K562 (cell line): Measurements from ENCODE around the gene LIPE. TPM values are rescaled to one million over a fixed set of nuclear protein-coding genes. Genes with fewer than 3 reads are reported as not detected.
A peak's percentile ranks its signal among the peaks of the same experiment; 100 is the strongest.

Source experiments
- ATAC-seq: fragments of 200-7000 bp; cut with Tn5 transposase; 3 replicates; pipeline ENCODE4 v1.9.1; 2020; ENCODE audit warnings: moderate library complexity
- BruUV-seq: library from RNA; stranded (reverse); fragments of 400-500 nt; replicated peaks from 2 replicates; lab custom pipeline; 2021; lab: Mats Ljungman, UMichigan
- CTCF ChIA-PET: fragments of 300-600 bp; formaldehyde crosslinking; extraction: SDS; loops from one replicate; lab custom pipeline; 2021; ENCODE audit warnings: low intra/inter-chr PET ratio; lab: Yijun Ruan, JAX
- POLR2A ChIA-PET: fragments of 300-600, 350-650 bp; sonication (Branson Sonifier 250); formaldehyde crosslinking; extraction: SDS; loops from one replicate; lab custom pipeline; 2021; ENCODE audit warnings: antibody characterized with exemption, inconsistent platforms; lab: Yijun Ruan, JAX
- DNase-seq, 4 experiments: peaks; one replicate each; pipeline versions ENCODE4 v3.0.0 to v3.0.0-alpha.2; 2011 to 2018; ENCODE audit warnings: low spot score in 3 of 4, mixed read lengths in 3 of 4; ENCODE audit errors: extremely low read depth in 1 of 4
- FAIRE-seq: peaks from 2 replicates; lab custom pipeline; 2011; peaks lifted over from hg19 to GRCh38; lab: Jason Lieb, UNC
- H2AFZ ChIP-seq: 2 replicates; pipeline ENCODE4 v1.6.0; 2011; ENCODE audit warnings: low read depth, low read length, control low read depth, inconsistent platforms
- H3K27ac ChIP-seq: fragments of 200-600 bp; 3 replicates; pipeline ENCODE4 v1.8.0; 2011; ENCODE audit warnings: low read depth, mild to moderate bottlenecking, control low read depth, inconsistent platforms, low read length, moderate library complexity, mixed read lengths; ENCODE audit errors: extremely low read depth
- H3K27me3 ChIP-seq, 2 experiments: fragments of 300-600 bp in 1 of 2; 2 replicates in 1 of 2; 3 replicates in 1 of 2; pipeline versions ENCODE4 v1.6.0 to v1.8.0; 2011; ENCODE audit warnings: inconsistent platforms in 2 of 2, low read length in 2 of 2, mild to moderate bottlenecking in 1 of 2, mixed read lengths in 1 of 2, moderate library complexity in 1 of 2; ENCODE audit not compliant: control insufficient read depth in 2 of 2, insufficient read depth in 2 of 2
- H3K36me3 ChIP-seq: fragments of 300-600 bp; 3 replicates; pipeline ENCODE4 v1.8.0; 2011; ENCODE audit warnings: mild to moderate bottlenecking, low read length, inconsistent platforms; ENCODE audit not compliant: control insufficient read depth, insufficient read depth
- H3K4me1 ChIP-seq, 2 experiments: fragments of 200-600 bp in 1 of 2; replicated peaks in 1 of 2; 2 replicates in 1 of 2; 3 replicates in 1 of 2; pipeline versions ENCODE4 v1.5.1 to v1.8.0; 2011; ENCODE audit warnings: inconsistent platforms in 2 of 2, low read length in 2 of 2, mild to moderate bottlenecking in 1 of 2, mixed read lengths in 1 of 2, moderate library complexity in 1 of 2; ENCODE audit not compliant: control insufficient read depth in 2 of 2, insufficient read depth in 2 of 2
- H3K4me2 ChIP-seq: 2 replicates; pipeline ENCODE4 v1.6.1; 2011; ENCODE audit warnings: low read length, control low read depth, inconsistent platforms, mixed read lengths; ENCODE audit not compliant: insufficient read depth
- H3K4me3 ChIP-seq: fragments of 200-600 bp; sonication (generic), shearing (Covaris generic); 2 replicates; pipeline ENCODE4 v1.5.1; 2016; ENCODE audit warnings: control low read depth, inconsistent platforms
- H3K79me2 ChIP-seq: fragments of 200-600 bp; 3 replicates; pipeline ENCODE4 v1.8.0; 2011; ENCODE audit warnings: low read length, inconsistent platforms; ENCODE audit not compliant: control insufficient read depth, insufficient read depth
- H3K9ac ChIP-seq, 2 experiments: 2 replicates each; pipeline versions ENCODE4 v1.6.0 to v1.6.1; 2011; ENCODE audit warnings: low read depth in 2 of 2, low read length in 2 of 2, control low read depth in 1 of 2, inconsistent platforms in 1 of 2, mild to moderate bottlenecking in 1 of 2, mixed read lengths in 1 of 2; ENCODE audit not compliant: insufficient read depth in 1 of 2
- H3K9me1 ChIP-seq: one replicate; pipeline ENCODE4 v1.6.0; 2011; ENCODE audit warnings: inconsistent platforms, mild to moderate bottlenecking, low read length, moderate library complexity; ENCODE audit not compliant: control insufficient read depth, insufficient read depth
- H3K9me3 ChIP-seq: replicated peaks from 2 replicates; pipeline ENCODE4 v1.5.1; 2011; ENCODE audit warnings: low read depth, low read length, inconsistent platforms; ENCODE audit not compliant: control insufficient read depth, insufficient read depth
- H4K20me1 ChIP-seq: replicated peaks from 2 replicates; pipeline ENCODE4 v1.6.1; 2011; ENCODE audit warnings: low read length, inconsistent platforms, mixed read lengths; ENCODE audit not compliant: control insufficient read depth, insufficient read depth
- ATF1 ChIP-seq, 2 experiments: fragments of 450-650 bp in 1 of 2; IDR thresholded peaks; 2 replicates each; pipeline ENCODE4 v1.6.1; 2016; ENCODE audit warnings: missing compliant biosample characterization in 1 of 2, missing genetic modification characterization in 1 of 2
- ELF1 ChIP-seq: fragments of 200-800 bp; sonication (Bioruptor generic); IDR thresholded peaks from 2 replicates; pipeline ENCODE4 v1.6.1; 2016; ENCODE audit warnings: missing genetic modification characterization, missing compliant biosample characterization
- ELF2 ChIP-seq: fragments of 250-450 bp; sonication (Bioruptor Pico); IDR thresholded peaks from 2 replicates; pipeline ENCODE4 v1.5.0; 2021; ENCODE audit warnings: mild to moderate bottlenecking
- ELF4 ChIP-seq: fragments of 450-650 bp; formaldehyde crosslinking; IDR thresholded peaks from 2 replicates; pipeline ENCODE4 v1.4.0; 2022; ENCODE audit warnings: missing genetic modification characterization
- EP400 ChIP-seq: fragments of 450-650 bp; IDR thresholded peaks from 2 replicates; pipeline ENCODE4 v1.6.1; 2017; ENCODE audit warnings: antibody characterized with exemption, mild to moderate bottlenecking, moderate library complexity
- FOSL1 ChIP-seq: fragments of 200-800 bp; sonication (Bioruptor generic); conservative IDR thresholded peaks from 2 replicates; pipeline ENCODE4 v1.6.1; 2016; ENCODE audit warnings: missing genetic modification characterization, missing compliant biosample characterization
- FOXP4 ChIP-seq: sonication (generic); formaldehyde crosslinking; IDR thresholded peaks from 2 replicates; pipeline ENCODE4 v1.8.0; 2022; ENCODE audit warnings: mild to moderate bottlenecking, missing genetic modification reagents, borderline replicate concordance
- NCOA1 ChIP-seq: fragments of 450-650 bp; IDR thresholded peaks from 2 replicates; pipeline ENCODE4 v1.6.1; 2016; ENCODE audit warnings: low read depth
- NFE2 ChIP-seq: IDR thresholded peaks from 2 replicates; pipeline ENCODE4 v1.6.1; 2014; ENCODE audit warnings: antibody characterized with exemption, low read depth
- NR1H2 ChIP-seq: sonication (generic); formaldehyde crosslinking; IDR thresholded peaks from 2 replicates; pipeline ENCODE4 v1.4.0; 2020; ENCODE audit warnings: mild to moderate bottlenecking, missing genetic modification reagents
- NR2C1 ChIP-seq, 2 experiments: fragments of 450-650 bp; IDR thresholded peaks; 2 replicates each; pipeline ENCODE4 v1.6.1; 2017; ENCODE audit warnings: mild to moderate bottlenecking in 2 of 2, antibody characterized with exemption in 1 of 2, inconsistent platforms in 1 of 2, missing compliant biosample characterization in 1 of 2, missing genetic modification characterization in 1 of 2
- NR2C2 ChIP-seq, 2 experiments: fragments of 200-800 bp in 1 of 2; sonication (Bioruptor generic) in 1 of 2; sonication (generic) in 1 of 2; formaldehyde crosslinking in 1 of 2; IDR thresholded peaks; 2 replicates each; pipeline versions ENCODE4 v1.6.1 to v1.8.0; 2016 to 2022; ENCODE audit warnings: mild to moderate bottlenecking in 1 of 2, missing compliant biosample characterization in 1 of 2, missing genetic modification characterization in 1 of 2, missing genetic modification reagents in 1 of 2
- PHF8 ChIP-seq: fragments of 200-600 bp; sonication (generic); IDR thresholded peaks from 2 replicates; pipeline ENCODE4 v1.6.1; 2012; ENCODE audit warnings: mixed run types, mild to moderate bottlenecking, inconsistent platforms, low read length, moderate library complexity, borderline replicate concordance
- RAD21 ChIP-seq, 2 experiments: fragments of 250-450 bp in 1 of 2; fragments of 450-650 bp in 1 of 2; sonication (Bioruptor Pico) in 1 of 2; formaldehyde crosslinking in 1 of 2; IDR thresholded peaks in 1 of 2; conservative IDR thresholded peaks in 1 of 2; 2 replicates each; pipeline versions ENCODE4 v1.4.0 to v1.8.0; 2020 to 2022; ENCODE audit warnings: mild to moderate bottlenecking in 2 of 2, moderate library complexity in 1 of 2
- SOX6 ChIP-seq: fragments of 450-650 bp; IDR thresholded peaks from 2 replicates; pipeline ENCODE4 v1.6.1; 2014; ENCODE audit warnings: mild to moderate bottlenecking
- SPI1 ChIP-seq: IDR thresholded peaks from 2 replicates; pipeline ENCODE4 v1.6.1; 2011; ENCODE audit warnings: low read depth, low read length, control low read depth, borderline replicate concordance
- XRCC5 ChIP-seq: fragments of 200-400 bp; formaldehyde crosslinking; IDR thresholded peaks from 2 replicates; pipeline ENCODE4 v1.6.1; 2017; ENCODE audit warnings: low read depth, mild to moderate bottlenecking, low read length
- ZNF384 ChIP-seq: IDR thresholded peaks from 2 replicates; pipeline ENCODE4 v1.6.1; 2012; ENCODE audit warnings: low read depth, low read length, improper control_type of control experiment
- ZNF436 ChIP-seq: fragments of 250-450, 450-650 bp; sonication (Bioruptor Pico); formaldehyde crosslinking; IDR thresholded peaks from 2 replicates; pipeline ENCODE4 v1.7.0; 2020; ENCODE audit warnings: mild to moderate bottlenecking
- ZNF695 ChIP-seq: fragments of 450-650 bp; formaldehyde crosslinking; IDR thresholded peaks from 2 replicates; pipeline ENCODE4 v1.4.0; 2020; ENCODE audit warnings: mild to moderate bottlenecking, moderate library complexity
- WGBS: fragments of 100-300 bp; shearing (Covaris generic); methylation state at CpG from one replicate; pipeline ENCODE4 v1.1.6; 2016; ENCODE audit warnings: low coverage, mixed read lengths; ENCODE audit not compliant: insufficient coverage; ENCODE audit errors: missing lambda C conversion rate; 5-methylcytosine and 5-hydroxymethylcytosine counted together
- in situ Hi-C: fragments of 300-500 bp; cut with MboI; formaldehyde crosslinking; loops from 4 replicates; pipeline ENCODE4 v1.15.0; 2018; ENCODE audit warnings: inconsistent platforms, mixed read lengths
- intact Hi-C: fragments of 100-400 bp; cut with micrococcal nuclease; formaldehyde crosslinking; loops from 2 replicates; pipeline ENCODE4 v1.14.2; 2022
- polyA plus RNA-seq, 8 experiments: library from polyadenylated mRNA; depleted of rRNA in 4 of 8; stranded (reverse) in 5 of 8; unstranded in 3 of 8; fragments of >200 nt; fragmentation: Nextera tagmentation in 2 of 8; fragmentation: Illumina TruSeq in 1 of 8; extraction: Ambion mirVana in 2 of 8; extraction: Trizol in 1 of 8; gene quantifications; 2 replicates each; pipeline versions ENCODE4 v1.2.1 to v1.2.3, GENCODE V29; 2011 to 2014; ENCODE audit warnings: inconsistent platforms in 1 of 8, missing spikeins in 1 of 8
- total RNA-seq, 7 experiments: library from RNA; depleted of rRNA in 6 of 7; stranded (reverse); fragments of >200 nt in 6 of 7; fragmentation: Illumina TruSeq in 2 of 7; extraction: Trizol in 2 of 7; gene quantifications; 2 replicates each; pipeline versions ENCODE4 v1.2.1 to v1.2.3, GENCODE V29; 2011 to 2021; ENCODE audit warnings: low replicate concordance in 1 of 7

The LIPE gene
- total and polyA plus RNA-seq, 9 of the 15 experiments (the other 6 are each of a cell fraction or from before 2014, with no cell fraction given): 0.22 TPM; not detected in 8

GRCh38 chr19:42450314-42450934 lies 23.2 kb upstream of the LIPE start:
- POLR2A ChIA-PET: interaction anchor here (0.6 to 1.4 kb wide), 5 partner anchors 9 to 276 kb away, joined by 3 to 5 read pairs (median 3); no protein-coding TSS in a partner anchor
- Histone ChIP-seq H3K27ac (peak overlapping the region; percentile 53), H2AFZ (peak overlapping the region; percentile 64), H3K9ac (no peak overlapping the region; a peak in 1 of 4 replicates), H3K36me3 (no peaks in the 10 kb centered on the region), H4K20me1 (no peaks in the 10 kb centered on the region), H3K9me3 (no peaks in the 10 kb centered on the region), H3K27me3 (peaks cover 0 to 9% of the 10 kb centered on the region in 2 experiments; a peak in 4 of 5 replicates), H3K9me1 (no peaks in the 10 kb centered on the region), H3K4me2 (peak overlapping the region; percentile 51), H3K4me1 (peaks cover 0 to 9% of the 10 kb centered on the region in 2 experiments; a peak in 3 of 5 replicates), H3K79me2 (no peaks in the 10 kb centered on the region), H3K4me3 (no peak overlapping the region)
- intact Hi-C loops: loop anchor here (1.0 to 2.0 kb wide), 2 partner anchors 79 to 146 kb away; no protein-coding TSS in a partner anchor
- FAIRE-seq (peak; percentile 99), DNase-seq (peak; percentile 88 to 95 (median 90)), ATAC-seq (peak; percentile 97)
- 0% methylated on average over 3 of the region's 3 CpGs for WGBS
- in situ Hi-C loops: loop anchor here (5.0 to 10.0 kb wide), 2 partner anchors 77 to 144 kb away; partner anchors contain the start of genes CEACAM1 and CEACAM8
- no TSS peak for BruUV-seq
- CTCF ChIA-PET: interaction anchor here (0.6 to 2.1 kb wide), 5 partner anchors 79 to 342 kb away, joined by 3 to 26 read pairs (median 6); no protein-coding TSS in a partner anchor
- TF ChIP-seq SPI1 (peak; percentile 88), FOSL1 (tag) (0 out of 2 replicates have a peak, but pooled peaks have one; percentile 40), ZNF695 (CRISPR knock-in tag) (no peak), EP400 (no peak; the same call in 1 of the 2 replicates), PHF8 (no peak), ATF1 (CRISPR knock-in tag; IDR thresholded peaks at IDR 0.05) (no peak), ATF1 (tag; IDR thresholded peaks at IDR 0.05) (peak; percentile 78), NR1H2 (CRISPR knock-in tag) (no peak), ZNF436 (CRISPR knock-in tag) (no peak), FOXP4 (0 out of 2 replicates have a peak, but pooled peaks have one; percentile 25), NR2C2 (CRISPR knock-in tag; IDR thresholded peaks at IDR 0.05) (no peak), NR2C2 (tag; IDR thresholded peaks at IDR 0.05) (peak; percentile 95), ZNF384 (peak; percentile 45; the same call in 1 of the 2 replicates), ELF4 (CRISPR knock-in tag) (peak; percentile 49; the same call in 1 of the 2 replicates), ELF2 (CRISPR knock-in tag) (0 out of 2 replicates have a peak, but pooled peaks have one; percentile 39), NCOA1 (peak; percentile 61; the same call in 1 of the 2 replicates), RAD21 (CRISPR knock-in tag; conservative IDR thresholded peaks at IDR 0.05 in 1 of 2, IDR thresholded peaks at IDR 0.05 in 1 of 2) (peak; percentile 95), NFE2 (0 out of 2 replicates have a peak, but pooled peaks have one; percentile 23), NR2C1 (IDR thresholded peaks at IDR 0.05) (peak; percentile 81), NR2C1 (tag; IDR thresholded peaks at IDR 0.05) (peak; percentile 87), ELF1 (tag) (peak; percentile 81), SOX6 (peak; percentile 91), XRCC5 (peak; percentile 78; the same call in 1 of the 2 replicates)
